Transverse colon (tissue), 4 donors: ENCODE measurements around the gene FBXO42. TPM values are rescaled to one million over a fixed set of nuclear protein-coding genes. Genes with fewer than 3 reads are reported as not detected.

Experiments
- DNase-seq: peaks from one replicate; pipeline ENCODE4 v3.0.0-alpha.2; 2019
- H3K27ac ChIP-seq, 4 donors: fragments of 200-600 bp; sonication (generic); 2 replicates each; pipeline ENCODE4 v1.5.1; 2016 to 2018; ENCODE audit warnings: inconsistent platforms in 4 of 4
- H3K27me3 ChIP-seq: fragments of 200-600 bp; sonication (generic); 2 replicates; pipeline ENCODE4 v1.5.1; 2017; ENCODE audit warnings: inconsistent platforms
- H3K36me3 ChIP-seq, 4 donors: fragments of 200-600 bp; sonication (generic); 2 replicates each; pipeline ENCODE4 v1.5.1; 2017 to 2019; ENCODE audit warnings: inconsistent platforms in 4 of 4
- H3K4me1 ChIP-seq, 4 donors: fragments of 200-600 bp; sonication (generic); 2 replicates each; pipeline ENCODE4 v1.5.1; 2017 to 2020; ENCODE audit warnings: inconsistent platforms in 4 of 4
- H3K4me3 ChIP-seq, 4 donors: fragments of 200-600 bp; sonication (generic); 1 replicate in 1 of 4; 2 replicates in 3 of 4; pipeline versions ENCODE4 v1.5.1 to v1.6.1; 2017 to 2019; ENCODE audit warnings: inconsistent platforms in 4 of 4
- H3K9me3 ChIP-seq, 2 donors: fragments of 200-600 bp; sonication (generic); 2 replicates each; pipeline ENCODE4 v1.5.1; 2017 to 2019; ENCODE audit warnings: inconsistent platforms in 2 of 2
- EP300 ChIP-seq: sonication (generic); formaldehyde crosslinking; IDR thresholded peaks from one replicate; pipeline ENCODE4 v1.6.1; 2017; ENCODE audit warnings: antibody characterized with exemption, low read depth
- POLR2A ChIP-seq: fragments of 450-650 bp; IDR thresholded peaks from one replicate; pipeline ENCODE4 v1.6.1; 2016; ENCODE audit warnings: antibody characterized with exemption, mild to moderate bottlenecking, moderate library complexity
- POLR2AphosphoS5 ChIP-seq, 3 donors: sonication (generic); formaldehyde crosslinking; IDR thresholded peaks; one replicate each; pipeline ENCODE4 v1.6.1; 2016; ENCODE audit warnings: antibody characterized with exemption in 3 of 3
- WGBS, 2 donors: methylation state at CpG; one replicate each; pipeline ENCODE4 v1.1.5; 2018; ENCODE audit warnings: low coverage in 1 of 2; 5-methylcytosine and 5-hydroxymethylcytosine counted together
- in situ Hi-C, 4 donors: fragments of 200-750 bp; cut with MboI; loops; one replicate each; pipeline versions ENCODE4 v1.15.0 to v1.15.1; 2017; ENCODE audit warnings: low sequenced_read_pairs in 3 of 4, low pct_ligation_motif_present in 1 of 4, low pct_unique_long_range_greater_than_20kb in 1 of 4
- intact Hi-C: fragments of 100-400 bp; cut with DNase I; formaldehyde crosslinking; loops from one replicate; pipeline ENCODE4 v1.15.1; 2023; ENCODE audit warnings: low total_unique reads
- total RNA-seq, 4 donors: library from RNA; depleted of rRNA; stranded (reverse); fragments of >200 nt; gene quantifications; one replicate each; pipeline ENCODE4 v1.1.0, GENCODE V29; 2016
- TF ChIP-seq, protein P1 (sequence below), 5 experiments: fragments of 200-600 bp in 3 of 5; fragments of 450-650 bp in 2 of 5; sonication (generic) in 3 of 5; IDR thresholded peaks; 1 replicate in 2 of 5; 2 replicates in 3 of 5; pipeline ENCODE4 v1.5.1; 2016 to 2017; ENCODE audit warnings: antibody characterized with exemption in 5 of 5, inconsistent platforms in 3 of 5, mild to moderate bottlenecking in 2 of 5, moderate library complexity in 1 of 5

Gene FBXO42
- total RNA-seq, 4 donors from 2014 or later: 15.7 to 25.4 (median 18.8) TPM

DNA sequence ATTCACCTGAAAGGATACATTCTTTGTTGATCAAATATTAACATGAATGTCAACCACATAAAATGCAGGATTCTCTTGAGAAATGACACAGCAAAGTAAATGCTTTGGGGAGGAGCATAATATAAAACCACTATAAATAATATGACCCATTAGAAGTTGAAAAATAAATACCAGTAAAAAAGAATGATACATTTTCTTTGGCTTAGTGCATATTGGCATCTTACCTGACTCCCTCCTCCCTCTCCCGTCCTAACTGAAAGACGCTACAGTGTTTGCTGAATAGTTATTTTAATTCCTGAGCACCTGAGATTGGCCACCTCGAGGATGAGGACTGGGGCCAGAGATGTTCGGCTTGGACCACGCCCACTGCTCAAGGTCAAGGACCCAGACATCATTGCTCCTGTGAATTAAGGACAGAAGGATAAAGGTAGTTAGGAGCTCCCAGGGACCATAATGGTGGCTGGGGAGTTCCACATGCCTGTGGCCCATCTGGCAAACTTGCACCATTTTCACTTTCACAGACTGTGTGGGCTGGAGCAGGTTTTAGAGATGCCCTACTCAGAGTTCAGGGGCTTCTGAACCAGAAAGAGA is 98.9 kb downstream of the FBXO42 start:
- no peak for DNase-seq
- H3K36me3 ChIP-seq: peaks cover 0 to 28% (median 7%) of the 10 kb centered on the region in 4 donors
- in situ Hi-C loops: no loop called here

GRCh38 chr1:16252912-16253311 is 99.4 kb downstream of the FBXO42 start:
- no peak for TF ChIP-seq EP300
- TF ChIP-seq, protein P1, sequence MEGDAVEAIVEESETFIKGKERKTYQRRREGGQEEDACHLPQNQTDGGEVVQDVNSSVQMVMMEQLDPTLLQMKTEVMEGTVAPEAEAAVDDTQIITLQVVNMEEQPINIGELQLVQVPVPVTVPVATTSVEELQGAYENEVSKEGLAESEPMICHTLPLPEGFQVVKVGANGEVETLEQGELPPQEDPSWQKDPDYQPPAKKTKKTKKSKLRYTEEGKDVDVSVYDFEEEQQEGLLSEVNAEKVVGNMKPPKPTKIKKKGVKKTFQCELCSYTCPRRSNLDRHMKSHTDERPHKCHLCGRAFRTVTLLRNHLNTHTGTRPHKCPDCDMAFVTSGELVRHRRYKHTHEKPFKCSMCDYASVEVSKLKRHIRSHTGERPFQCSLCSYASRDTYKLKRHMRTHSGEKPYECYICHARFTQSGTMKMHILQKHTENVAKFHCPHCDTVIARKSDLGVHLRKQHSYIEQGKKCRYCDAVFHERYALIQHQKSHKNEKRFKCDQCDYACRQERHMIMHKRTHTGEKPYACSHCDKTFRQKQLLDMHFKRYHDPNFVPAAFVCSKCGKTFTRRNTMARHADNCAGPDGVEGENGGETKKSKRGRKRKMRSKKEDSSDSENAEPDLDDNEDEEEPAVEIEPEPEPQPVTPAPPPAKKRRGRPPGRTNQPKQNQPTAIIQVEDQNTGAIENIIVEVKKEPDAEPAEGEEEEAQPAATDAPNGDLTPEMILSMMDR (IDR thresholded peaks at IDR 0.05): no peak
- no peak for TF ChIP-seq POLR2AphosphoS5 (IDR thresholded peaks at IDR 0.05)
- TF ChIP-seq POLR2A: no peak
- no peaks in the 10 kb centered on the region for H3K27me3 ChIP-seq
- no peaks in the 10 kb centered on the region for H3K9me3 ChIP-seq
- in situ Hi-C loops (no loop called here), intact Hi-C loops (no loop called here)
- no peak overlapping the region for H3K27ac ChIP-seq
- 83 to 88% methylated on average over 1 to 2 of the region's 2 CpGs for WGBS, 2 donors
- H3K4me3 ChIP-seq: no peak overlapping the region
- peaks cover 18 to 31% (median 22%) of the 10 kb centered on the region in 4 donors for H3K4me1 ChIP-seq
- peaks cover 0 to 28% (median 7%) of the 10 kb centered on the region in 4 donors for H3K36me3 ChIP-seq
- DNase-seq: no peak

More for the DNA sequence above, 98.9 kb downstream of the FBXO42 start:
- intact Hi-C loops: no loop called here
- peaks cover 13 to 26% (median 16%) of the 10 kb centered on the region in 4 donors for H3K4me1 ChIP-seq
- H3K27me3 ChIP-seq: no peaks in the 10 kb centered on the region
- H3K27ac ChIP-seq: no peak overlapping the region
- 89 to 100% methylated on average over 2 to 5 of the region's 5 CpGs for WGBS, 2 donors
- H3K9me3 ChIP-seq: no peaks in the 10 kb centered on the region
- no peak overlapping the region for H3K4me3 ChIP-seq
- no peak for TF ChIP-seq POLR2AphosphoS5 (IDR thresholded peaks at IDR 0.05)
- no peak for TF ChIP-seq POLR2A
- TF ChIP-seq EP300: no peak
- TF ChIP-seq, protein P1 (IDR thresholded peaks at IDR 0.05): no peak

DNA sequence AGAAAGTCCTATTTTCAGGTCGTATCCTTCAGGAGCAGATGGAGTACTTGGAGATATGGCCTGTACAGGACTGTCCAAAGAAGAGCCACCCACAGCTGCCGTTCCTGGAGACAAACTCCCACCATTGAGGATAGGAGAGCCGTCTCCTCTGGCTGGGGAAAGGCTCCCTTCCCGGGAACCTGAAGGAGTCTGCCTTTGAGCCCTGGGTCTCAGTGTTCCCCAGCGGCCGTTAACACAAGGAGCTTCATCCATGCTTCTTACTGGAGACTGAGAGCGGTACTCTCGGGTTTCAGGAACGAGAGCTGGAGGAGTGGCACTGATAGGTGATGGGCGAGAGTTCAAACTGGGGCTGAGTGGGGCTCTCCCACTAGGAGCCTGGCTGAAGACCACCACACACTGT is 100.9 kb downstream of the FBXO42 start:
- peaks cover 0 to 28% (median 7%) of the 10 kb centered on the region in 4 donors for H3K36me3 ChIP-seq
- H3K4me1 ChIP-seq: peaks cover 22 to 37% (median 23%) of the 10 kb centered on the region in 4 donors
- H3K9me3 ChIP-seq: no peaks in the 10 kb centered on the region
- intact Hi-C loops: no loop called here
- H3K27me3 ChIP-seq: no peaks in the 10 kb centered on the region
- peak overlapping the region; percentile 69 to 82 (median 70) for H3K27ac ChIP-seq
- TF ChIP-seq, protein P1 (IDR thresholded peaks at IDR 0.05): no peak
- no peak for TF ChIP-seq POLR2AphosphoS5 (IDR thresholded peaks at IDR 0.05)
- TF ChIP-seq POLR2A: no peak
- TF ChIP-seq EP300: no peak
- 81% methylated on average over 10 of the region's 10 CpGs; no CpG with 5 or more reads in 1 of the 2 donors for WGBS, 2 donors
- no peak overlapping the region for H3K4me3 ChIP-seq
- in situ Hi-C loops: no loop called here
- DNase-seq: no peak

DNA sequence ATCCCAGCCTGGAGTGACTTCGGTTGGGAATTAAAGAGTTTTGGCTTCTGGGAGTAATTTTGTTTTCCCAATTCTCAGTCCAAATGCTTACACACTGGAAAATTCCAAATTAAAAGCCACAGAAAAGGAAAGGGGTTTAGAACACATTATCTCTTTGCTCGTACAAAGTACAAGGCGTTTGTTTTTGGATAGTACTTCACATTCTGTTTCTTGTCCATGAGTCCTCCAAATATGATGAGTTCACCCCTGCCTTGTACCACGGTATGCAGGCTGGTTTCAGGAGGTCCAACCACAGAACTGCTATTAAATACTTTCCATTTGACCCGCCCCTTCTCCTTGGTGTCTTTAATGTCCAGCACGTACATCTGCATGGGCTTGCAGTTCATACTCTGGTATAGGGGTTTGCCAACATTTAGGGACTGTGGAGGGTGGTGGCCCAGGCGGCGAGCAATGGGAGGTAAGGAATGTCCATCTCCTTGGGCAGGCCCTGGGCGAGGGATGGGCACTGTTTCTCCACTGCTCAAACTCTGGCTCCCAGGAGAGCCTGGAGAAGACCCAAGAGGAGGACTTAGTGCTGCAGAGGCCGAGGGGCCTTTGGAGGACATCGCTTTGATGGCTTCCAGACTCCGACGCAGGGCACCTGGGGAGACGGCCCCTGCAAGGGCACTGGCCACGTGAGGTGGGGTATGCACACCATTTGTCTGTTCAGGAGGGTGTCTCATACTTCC is 101.6 kb downstream of the FBXO42 start:
- peaks cover 0 to 23% (median 4%) of the 10 kb centered on the region in 4 donors for H3K36me3 ChIP-seq
- intact Hi-C loops: no loop called here
- peak overlapping the region; percentile 69 to 82 (median 70) for H3K27ac ChIP-seq

More for the DNA sequence above, 101.6 kb downstream of the FBXO42 start:
- Histone ChIP-seq H3K27me3 (no peaks in the 10 kb centered on the region), H3K4me1 (peaks cover 22 to 37% (median 23%) of the 10 kb centered on the region in 4 donors), H3K4me3 (no peak overlapping the region), H3K9me3 (no peaks in the 10 kb centered on the region)
- in situ Hi-C loops: no loop called here
- 71 to 79% methylated on average over 4 to 15 of the region's 15 CpGs for WGBS, 2 donors
- TF ChIP-seq, protein P1 (IDR thresholded peaks at IDR 0.05): no peak
- TF ChIP-seq EP300: no peak
- no peak for TF ChIP-seq POLR2A
- peak in 1 of 3 donors; percentile 9 for TF ChIP-seq POLR2AphosphoS5 (IDR thresholded peaks at IDR 0.05)
- DNase-seq: no peak
